HG03432 (cell line): ENCODE data around the gene TUBGCP3.
A peak's percentile ranks its signal among the peaks of the same experiment; 100 is the strongest.

Experiments used
- ATAC-seq: cut with Tn5 transposase; IDR thresholded peaks from one replicate; pipeline ENCODE4 v1.9.1; 2021; ENCODE audit warnings: mild to moderate bottlenecking, moderate library complexity; ENCODE audit not compliant: unreplicated experiment

Gene TUBGCP3

GRCh38 chr13:112444416-112445399 lies 143.2 kb downstream of the TUBGCP3 start:
- peak; percentile 9 for ATAC-seq

GRCh38 chr13:112443995-112444311 lies 144.0 kb downstream of the TUBGCP3 start:
- ATAC-seq = peak; percentile 80

- no peak for ATAC-seq
Observed at GRCh38 chr13:112443191-112443994, 144.6 kb downstream of the TUBGCP3 start.

GRCh38 chr13:112442483-112443090 lies 145.4 kb downstream of the TUBGCP3 start:
- no peak for ATAC-seq

- ATAC-seq = no peak
Observed at GRCh38 chr13:112441779-112442310, 146.1 kb downstream of the TUBGCP3 start.

GRCh38 chr13:112441226-112441625 lies 146.7 kb downstream of the TUBGCP3 start:
- no peak for ATAC-seq

- no peak for ATAC-seq
Observed at GRCh38 chr13:112438515-112438914, 149.4 kb downstream of the TUBGCP3 start.

GRCh38 chr13:112438094-112438493 lies 149.9 kb downstream of the TUBGCP3 start:
- no peak for ATAC-seq

GRCh38 chr13:112435973-112436372 lies 152.0 kb downstream of the TUBGCP3 start:
- ATAC-seq = no peak
